K562 (cell line): ENCODE results near the gene LLGL1. TPM values are rescaled to one million over a fixed set of nuclear protein-coding genes. Genes with fewer than 3 reads are reported as not detected.

Experiments
- GABPA ChIP-seq: fragments of 200-800 bp; sonication (Bioruptor generic); conservative IDR thresholded peaks from 2 replicates; pipeline ENCODE4 v1.6.1; 2016; ENCODE audit warnings: low read depth, missing genetic modification characterization, missing compliant biosample characterization
- MCM7 ChIP-seq, 2 experiments: fragments of 450-650 bp; IDR thresholded peaks; 2 replicates each; pipeline ENCODE4 v1.6.1; 2016 to 2018
- MGA ChIP-seq: fragments of 450-650 bp; IDR thresholded peaks from 2 replicates; pipeline ENCODE4 v1.6.1; 2016; ENCODE audit warnings: mild to moderate bottlenecking, moderate library complexity
- MYNN ChIP-seq, 2 experiments: sonication (generic); formaldehyde crosslinking in 1 of 2; IDR thresholded peaks; 2 replicates each; pipeline versions ENCODE4 v1.5.0 to v1.6.1; 2016 to 2020; ENCODE audit warnings: antibody characterized with exemption in 1 of 2, missing genetic modification reagents in 1 of 2
- STAG1 ChIP-seq: sonication (generic); formaldehyde crosslinking; IDR thresholded peaks from 2 replicates; pipeline ENCODE4 v1.5.0; 2020; ENCODE audit warnings: missing genetic modification reagents, borderline replicate concordance
- TCFL5 ChIP-seq: fragments of 250-450 bp; sonication (Bioruptor Pico); conservative IDR thresholded peaks from 2 replicates; pipeline ENCODE4 v1.6.1; 2021; ENCODE audit warnings: mild to moderate bottlenecking, moderate library complexity, matching md5 sums
- TFAM ChIP-seq: fragments of 250-450 bp; sonication (Bioruptor Pico); conservative IDR thresholded peaks from 2 replicates; pipeline ENCODE4 v1.5.0; 2021; ENCODE audit warnings: mild to moderate bottlenecking, moderate library complexity
- XRCC3 ChIP-seq: fragments of 450-650 bp; IDR thresholded peaks from 2 replicates; pipeline ENCODE4 v1.6.1; 2017; ENCODE audit warnings: mild to moderate bottlenecking, moderate library complexity
- ZNF518B ChIP-seq: fragments of 250-450 bp; sonication (Bioruptor Pico); IDR thresholded peaks from 2 replicates; pipeline ENCODE4 v1.5.0; 2021; ENCODE audit warnings: mild to moderate bottlenecking, moderate library complexity
- polyA plus RNA-seq, 8 experiments: library from polyadenylated mRNA; depleted of rRNA in 4 of 8; stranded (reverse) in 5 of 8; unstranded in 3 of 8; fragments of >200 nt; fragmentation: Nextera tagmentation in 2 of 8; fragmentation: Illumina TruSeq in 1 of 8; extraction: Ambion mirVana in 2 of 8; extraction: Trizol in 1 of 8; gene quantifications; 2 replicates each; pipeline versions ENCODE4 v1.2.1 to v1.2.3, GENCODE V29; 2011 to 2014; ENCODE audit warnings: inconsistent platforms in 1 of 8, missing spikeins in 1 of 8
- total RNA-seq, 7 experiments: library from RNA; depleted of rRNA in 6 of 7; stranded (reverse); fragments of >200 nt in 6 of 7; fragmentation: Illumina TruSeq in 2 of 7; extraction: Trizol in 2 of 7; gene quantifications; 2 replicates each; pipeline versions ENCODE4 v1.2.1 to v1.2.3, GENCODE V29; 2011 to 2021; ENCODE audit warnings: low replicate concordance in 1 of 7

Gene LLGL1
- total and polyA plus RNA-seq, 9 of the 15 experiments (the other 6 are each of a cell fraction or from before 2014, with no cell fraction given): 0.11 to 12.9 (median 5.3) TPM; not detected in 1

GRCh38 chr17:18233803-18234518, 8.5 kb downstream of the LLGL1 start (continued):
- TF ChIP-seq TCFL5 (CRISPR knock-in tag) (no peak), ZNF518B (CRISPR knock-in tag) (no peak), GABPA (tag) (no peak), MYNN (IDR thresholded peaks at IDR 0.05) (no peak), MYNN (CRISPR knock-in tag; IDR thresholded peaks at IDR 0.05) (no peak), XRCC3 (no peak), MGA (no peak), MCM7 (IDR thresholded peaks at IDR 0.05) (no peak), STAG1 (CRISPR knock-in tag) (no peak), TFAM (no peak)
